ENCODE measurements around the gene IGHMBP2.

Gene IGHMBP2

DNA sequence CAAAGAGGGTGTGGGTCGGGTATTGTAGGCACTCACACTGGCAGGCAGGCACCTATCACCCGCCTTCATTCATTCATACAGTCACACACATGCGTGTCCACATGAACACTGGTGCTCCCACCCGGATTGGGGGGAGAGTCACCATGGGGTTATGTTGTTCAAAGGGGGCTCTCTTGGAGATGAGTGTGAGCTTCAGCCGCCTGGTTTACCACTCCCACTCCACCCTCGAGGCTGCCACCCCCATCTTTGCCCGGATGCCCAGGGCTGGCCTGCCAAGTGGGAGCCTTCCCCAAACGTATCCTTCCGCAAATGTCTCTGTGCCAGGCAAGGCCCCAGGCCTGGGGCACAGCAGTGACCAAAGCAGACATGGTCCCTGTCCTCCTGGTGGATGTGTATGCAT lies 54.5 kb downstream of the IGHMBP2 start:
- TF ChIP-seq, protein P1, sequence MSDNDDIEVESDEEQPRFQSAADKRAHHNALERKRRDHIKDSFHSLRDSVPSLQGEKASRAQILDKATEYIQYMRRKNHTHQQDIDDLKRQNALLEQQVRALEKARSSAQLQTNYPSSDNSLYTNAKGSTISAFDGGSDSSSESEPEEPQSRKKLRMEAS (IDR thresholded peaks at IDR 0.05), result no peak
- TF ChIP-seq NFIC (IDR thresholded peaks at IDR 0.05), result no peak
- TF ChIP-seq RAD21 (IDR thresholded peaks at IDR 0.05; ENCODE audit: low read depth), result no peak
- TF ChIP-seq, protein P2, sequence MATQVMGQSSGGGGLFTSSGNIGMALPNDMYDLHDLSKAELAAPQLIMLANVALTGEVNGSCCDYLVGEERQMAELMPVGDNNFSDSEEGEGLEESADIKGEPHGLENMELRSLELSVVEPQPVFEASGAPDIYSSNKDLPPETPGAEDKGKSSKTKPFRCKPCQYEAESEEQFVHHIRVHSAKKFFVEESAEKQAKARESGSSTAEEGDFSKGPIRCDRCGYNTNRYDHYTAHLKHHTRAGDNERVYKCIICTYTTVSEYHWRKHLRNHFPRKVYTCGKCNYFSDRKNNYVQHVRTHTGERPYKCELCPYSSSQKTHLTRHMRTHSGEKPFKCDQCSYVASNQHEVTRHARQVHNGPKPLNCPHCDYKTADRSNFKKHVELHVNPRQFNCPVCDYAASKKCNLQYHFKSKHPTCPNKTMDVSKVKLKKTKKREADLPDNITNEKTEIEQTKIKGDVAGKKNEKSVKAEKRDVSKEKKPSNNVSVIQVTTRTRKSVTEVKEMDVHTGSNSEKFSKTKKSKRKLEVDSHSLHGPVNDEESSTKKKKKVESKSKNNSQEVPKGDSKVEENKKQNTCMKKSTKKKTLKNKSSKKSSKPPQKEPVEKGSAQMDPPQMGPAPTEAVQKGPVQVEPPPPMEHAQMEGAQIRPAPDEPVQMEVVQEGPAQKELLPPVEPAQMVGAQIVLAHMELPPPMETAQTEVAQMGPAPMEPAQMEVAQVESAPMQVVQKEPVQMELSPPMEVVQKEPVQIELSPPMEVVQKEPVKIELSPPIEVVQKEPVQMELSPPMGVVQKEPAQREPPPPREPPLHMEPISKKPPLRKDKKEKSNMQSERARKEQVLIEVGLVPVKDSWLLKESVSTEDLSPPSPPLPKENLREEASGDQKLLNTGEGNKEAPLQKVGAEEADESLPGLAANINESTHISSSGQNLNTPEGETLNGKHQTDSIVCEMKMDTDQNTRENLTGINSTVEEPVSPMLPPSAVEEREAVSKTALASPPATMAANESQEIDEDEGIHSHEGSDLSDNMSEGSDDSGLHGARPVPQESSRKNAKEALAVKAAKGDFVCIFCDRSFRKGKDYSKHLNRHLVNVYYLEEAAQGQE (IDR thresholded peaks at IDR 0.05; ENCODE audit: low read depth), result no peak
- TF ChIP-seq TAF1 (IDR thresholded peaks at IDR 0.05; ENCODE audit: low read depth), result no peak
- TF ChIP-seq FOXM1 (IDR thresholded peaks at IDR 0.05; ENCODE audit: borderline replicate concordance, low read depth), result no peak
- no peak for TF ChIP-seq EP300 (IDR thresholded peaks at IDR 0.05; ENCODE audit: borderline replicate concordance)
- no peak for TF ChIP-seq ZBTB7A (IDR thresholded peaks at IDR 0.05; ENCODE audit: low read depth)
- no peak for TF ChIP-seq TEAD4 (IDR thresholded peaks at IDR 0.05)
- no peak for TF ChIP-seq CEBPB (IDR thresholded peaks at IDR 0.05)
- TF ChIP-seq USF1 (IDR thresholded peaks at IDR 0.05), result no peak
- TF ChIP-seq TCF12 (IDR thresholded peaks at IDR 0.05; ENCODE audit: low read depth), result no peak
- TF ChIP-seq EGR1 (IDR thresholded peaks at IDR 0.05), result no peak
- TF ChIP-seq YY1 (IDR thresholded peaks at IDR 0.05; ENCODE audit: low read depth), result no peak
- no peak for TF ChIP-seq CREB1 (IDR thresholded peaks at IDR 0.05; ENCODE audit: low read depth)

DNA sequence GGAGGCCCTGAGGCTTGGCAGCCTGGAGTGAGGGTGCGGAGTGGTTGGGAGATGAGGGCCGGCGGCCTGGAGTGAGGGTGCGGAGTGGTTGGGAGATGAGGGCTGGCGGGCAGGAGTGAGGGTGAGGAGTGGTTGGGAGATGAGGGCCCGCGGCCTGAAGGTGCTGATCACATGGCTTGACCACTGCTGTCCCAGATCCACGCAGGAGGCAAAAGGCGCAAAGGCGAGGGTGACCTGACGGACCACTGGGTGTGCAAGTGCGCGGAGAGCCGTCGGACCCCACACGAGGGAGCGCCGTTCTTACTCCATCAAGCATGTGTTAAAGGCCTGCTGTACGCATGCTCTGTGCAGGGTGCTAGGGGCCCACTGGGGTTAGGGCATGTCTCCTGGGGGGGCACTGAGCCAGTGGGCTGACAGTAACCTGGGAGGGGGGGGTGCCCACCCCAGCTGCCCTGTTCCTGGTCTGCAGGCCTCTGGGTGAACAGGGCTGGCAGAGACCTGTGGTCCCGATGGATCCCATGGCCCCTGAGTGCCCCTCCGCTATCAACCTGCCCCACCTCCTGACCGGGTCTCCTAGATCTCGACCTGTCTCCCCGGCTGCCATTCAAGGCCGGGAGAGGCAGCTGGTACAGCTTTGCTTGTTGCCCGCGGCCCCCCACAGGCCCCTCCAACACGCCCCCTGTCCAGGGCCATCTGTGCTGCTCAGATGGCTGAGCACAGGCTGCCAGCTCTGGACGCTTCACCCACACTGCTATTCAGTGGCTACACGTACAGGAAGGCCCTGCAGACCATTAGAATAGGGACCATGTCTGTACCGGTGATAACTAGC lies 56.0 kb downstream of the IGHMBP2 start:
- TF ChIP-seq CREB1 (IDR thresholded peaks at IDR 0.05; ENCODE audit: low read depth) (no peak), RAD21 (IDR thresholded peaks at IDR 0.05; ENCODE audit: low read depth) (no peak), EP300 (IDR thresholded peaks at IDR 0.05; ENCODE audit: borderline replicate concordance) (no peak), USF1 (IDR thresholded peaks at IDR 0.05) (no peak), EGR1 (IDR thresholded peaks at IDR 0.05) (no peak), ZBTB7A (IDR thresholded peaks at IDR 0.05; ENCODE audit: low read depth) (no peak)

- TF ChIP-seq, protein P2 (IDR thresholded peaks at IDR 0.05; ENCODE audit: low read depth), result no peak
- TF ChIP-seq CEBPB (IDR thresholded peaks at IDR 0.05), result no peak
- TF ChIP-seq TAF1 (IDR thresholded peaks at IDR 0.05; ENCODE audit: low read depth), result no peak
- no peak for TF ChIP-seq EP300 (IDR thresholded peaks at IDR 0.05; ENCODE audit: borderline replicate concordance)
Measured at GRCh38 chr11:68960294-68961071, 56.8 kb downstream of the IGHMBP2 start.

DNA sequence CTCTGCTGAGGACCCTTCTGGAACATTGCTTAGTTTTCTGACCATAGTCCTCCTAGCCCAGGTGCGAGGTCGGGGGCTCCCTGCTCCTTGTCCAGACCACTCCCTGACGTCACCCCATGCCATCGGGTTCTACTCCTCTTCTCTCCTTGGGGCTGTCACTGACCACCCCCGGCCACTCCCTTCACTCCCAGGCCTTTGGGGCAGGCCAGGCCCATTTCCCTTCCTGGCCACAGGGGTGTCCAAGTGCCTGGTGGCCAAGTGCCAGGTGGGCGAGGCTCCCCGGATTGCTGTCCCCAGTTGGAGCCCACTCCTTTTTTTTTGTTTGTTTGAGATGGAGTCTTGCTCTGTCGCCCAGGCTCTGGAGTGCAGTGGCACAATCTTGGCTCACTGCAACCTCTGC lies 57.6 kb downstream of the IGHMBP2 start:
- TF ChIP-seq RAD21 (IDR thresholded peaks at IDR 0.05; ENCODE audit: low read depth), result no peak
- no peak for TF ChIP-seq TEAD4 (IDR thresholded peaks at IDR 0.05)
- TF ChIP-seq, protein P1 (IDR thresholded peaks at IDR 0.05), result no peak
- no peak for TF ChIP-seq YY1 (IDR thresholded peaks at IDR 0.05; ENCODE audit: low read depth)
- no peak for TF ChIP-seq FOXM1 (IDR thresholded peaks at IDR 0.05; ENCODE audit: borderline replicate concordance, low read depth)
- no peak for TF ChIP-seq TAF1 (IDR thresholded peaks at IDR 0.05; ENCODE audit: low read depth)
- no peak for TF ChIP-seq NFIC (IDR thresholded peaks at IDR 0.05)
- no peak for TF ChIP-seq EGR1 (IDR thresholded peaks at IDR 0.05)
- no peak for TF ChIP-seq USF1 (IDR thresholded peaks at IDR 0.05)
- TF ChIP-seq EP300 (IDR thresholded peaks at IDR 0.05; ENCODE audit: borderline replicate concordance), result no peak
- TF ChIP-seq TCF12 (IDR thresholded peaks at IDR 0.05; ENCODE audit: low read depth), result no peak
- TF ChIP-seq CEBPB (IDR thresholded peaks at IDR 0.05), result no peak
- TF ChIP-seq, protein P2 (IDR thresholded peaks at IDR 0.05; ENCODE audit: low read depth), result no peak
- no peak for TF ChIP-seq ZBTB7A (IDR thresholded peaks at IDR 0.05; ENCODE audit: low read depth)
- TF ChIP-seq CREB1 (IDR thresholded peaks at IDR 0.05; ENCODE audit: low read depth), result no peak

All from Ishikawa (cell line).